Kidney (tissue), 14 donors: ENCODE results near the gene ASB1. TPM values are rescaled to one million over a fixed set of nuclear protein-coding genes. Genes with fewer than 3 reads are reported as not detected.

Experiments used
- DNase-seq, 5 donors: peaks; one replicate each; pipeline ENCODE4 v3.0.0-alpha.2; 2013 to 2020
- FAIRE-seq: peaks from 2 replicates; lab custom pipeline; 2012; peaks lifted over from hg19 to GRCh38; lab: Jason Lieb, UNC
- H3K27ac ChIP-seq, 2 donors: one replicate each; pipeline ENCODE4 v1.7.0; 2013; ENCODE audit warnings: low read depth in 2 of 2, low read length in 2 of 2, inconsistent platforms in 1 of 2
- H3K27me3 ChIP-seq: one replicate; pipeline ENCODE4 v1.7.1; 2013; ENCODE audit warnings: low read length, inconsistent platforms; ENCODE audit not compliant: control insufficient read depth, insufficient read depth
- H3K36me3 ChIP-seq, 3 donors: one replicate each; pipeline versions ENCODE4 v1.7.0 to v1.7.1; 2013; ENCODE audit warnings: low read length in 3 of 3, control low read depth in 1 of 3, inconsistent platforms in 1 of 3; ENCODE audit not compliant: insufficient read depth in 3 of 3, control insufficient read depth in 2 of 3
- H3K4me1 ChIP-seq, 3 donors: one replicate each; pipeline versions ENCODE4 v1.7.0 to v1.7.1; 2013; ENCODE audit warnings: low read length in 3 of 3, inconsistent platforms in 1 of 3, low read depth in 1 of 3; ENCODE audit not compliant: control insufficient read depth in 2 of 3, insufficient read depth in 2 of 3
- H3K4me3 ChIP-seq, 3 donors: one replicate each; pipeline versions ENCODE4 v1.7.0 to v1.8.1; 2013; ENCODE audit warnings: low read length in 3 of 3, control low read depth in 1 of 3, inconsistent platforms in 1 of 3
- H3K9ac ChIP-seq, 3 donors: one replicate each; pipeline versions ENCODE4 v1.7.0 to v1.7.1; 2013; ENCODE audit warnings: low read length in 3 of 3, control low read depth in 1 of 3, inconsistent platforms in 1 of 3
- H3K9me3 ChIP-seq, 3 donors: one replicate each; pipeline versions ENCODE4 v1.7.0 to v1.7.1; 2013; ENCODE audit warnings: low read length in 3 of 3, control low read depth in 1 of 3, inconsistent platforms in 1 of 3; ENCODE audit not compliant: control insufficient read depth in 2 of 3, insufficient read depth in 1 of 3
- intact Hi-C: fragments of 100-400 bp; cut with DNase I; formaldehyde crosslinking; loops from one replicate; pipeline ENCODE4 v1.11.1; 2022
- polyA plus RNA-seq: library from polyadenylated mRNA; stranded (reverse); fragments of 350-450 nt; fragmentation: Illumina TruSeq; extraction: RNeasy Lipid Tissue Mini Kit (QIAGEN cat#74804); gene quantifications from one replicate; pipeline ENCODE4 v1.2.3, GENCODE V29; 2014; ENCODE audit warnings: low read depth, low replicate concordance; ENCODE audit not compliant: insufficient read depth
- total RNA-seq: library from RNA; stranded (reverse); fragmentation: NEBNext Ultra II Directional; extraction: Animal tissue kit (Norgen Biotek cat#: 25700); gene quantifications from one replicate; pipeline ENCODE4 v1.2.1, GENCODE V29; 2021
- TF ChIP-seq, protein P1 (sequence below): IDR thresholded peaks from 3 replicates; pipeline ENCODE4 v1.5.1; 2012; ENCODE audit warnings: mild to moderate bottlenecking, moderate library complexity, borderline replicate concordance; ENCODE audit not compliant: insufficient read depth; ENCODE audit errors: extremely low read depth
- donor health status: control.
- donor health status: control.
- donor health status: control.
- donor health status: control.
- donor health status: control.
- donor health status: DM: yes; HTN: yes; CAD: no.
- donor health status: Normal renal cell carcinoma (clear cell type).

Gene ASB1
- total and polyA plus RNA-seq, 2 donors from 2014 or later: 28.1 to 29.4 TPM

DNA sequence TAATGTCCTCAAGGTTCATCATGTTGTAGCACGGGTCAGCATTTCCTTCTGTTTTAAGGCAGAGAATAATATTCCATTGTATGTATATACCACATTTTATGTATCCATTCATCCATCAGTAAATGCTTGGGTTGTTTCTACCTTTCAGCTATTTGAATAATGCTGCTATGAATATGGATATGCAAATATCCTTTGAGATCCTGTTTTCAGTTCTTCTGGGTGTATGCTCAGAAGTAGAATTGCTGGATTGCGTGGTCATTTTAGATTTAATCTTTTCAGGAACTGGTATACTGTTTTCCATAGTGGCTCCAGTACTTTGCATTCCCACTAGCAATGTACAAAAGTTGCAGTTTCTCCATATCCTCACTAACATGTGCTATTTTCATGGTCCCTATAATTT lies 13.4 kb upstream of the ASB1 start:
- no peak for FAIRE-seq

DNA sequence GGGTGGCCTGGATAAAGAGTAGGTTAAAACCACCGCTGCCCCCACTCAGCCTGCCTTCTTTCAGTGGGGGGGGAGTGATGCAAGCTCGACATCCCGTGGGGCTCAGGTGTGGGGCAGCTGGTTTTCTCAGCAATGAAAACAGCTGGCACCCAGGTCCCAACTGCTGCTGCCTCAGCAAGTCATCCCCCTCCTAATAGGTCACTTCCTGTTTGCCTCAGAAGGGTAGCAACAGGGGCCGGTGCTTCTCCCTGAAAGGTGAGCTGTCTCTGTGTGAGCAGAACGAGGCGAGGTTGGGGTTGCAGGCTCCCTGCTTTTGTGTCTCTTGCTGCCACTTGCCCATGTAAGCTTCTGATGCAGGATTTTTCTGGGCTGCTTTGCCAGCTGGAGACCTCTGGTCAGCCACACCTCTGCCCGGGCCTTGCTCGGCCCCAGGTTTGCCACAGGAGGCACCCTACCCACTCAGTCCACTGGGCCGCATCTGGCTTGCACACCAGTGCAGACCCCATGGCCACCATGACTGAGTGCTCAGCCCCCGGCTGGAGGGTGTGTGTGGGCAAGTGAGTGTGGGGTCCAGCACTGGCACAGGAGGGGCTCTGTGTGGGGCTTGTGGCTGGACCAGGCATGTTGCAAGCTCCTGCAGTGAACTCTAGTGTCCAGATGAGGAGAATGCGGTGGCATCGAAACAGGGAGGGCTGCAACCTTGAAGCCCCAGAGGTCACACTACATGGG lies 11.5 kb upstream of the ASB1 start:
- intact Hi-C loops: no loop called here
- Histone ChIP-seq H3K9ac (no peak overlapping the region), H3K36me3 (no peaks in the 10 kb centered on the region), H3K4me1 (no peaks in the 10 kb centered on the region), H3K27me3 (no peaks in the 10 kb centered on the region), H3K27ac (no peak overlapping the region), H3K4me3 (no peak overlapping the region), H3K9me3 (peaks cover 0 to 9% (median 0%) of the 10 kb centered on the region in 3 donors)
- TF ChIP-seq, protein P1, sequence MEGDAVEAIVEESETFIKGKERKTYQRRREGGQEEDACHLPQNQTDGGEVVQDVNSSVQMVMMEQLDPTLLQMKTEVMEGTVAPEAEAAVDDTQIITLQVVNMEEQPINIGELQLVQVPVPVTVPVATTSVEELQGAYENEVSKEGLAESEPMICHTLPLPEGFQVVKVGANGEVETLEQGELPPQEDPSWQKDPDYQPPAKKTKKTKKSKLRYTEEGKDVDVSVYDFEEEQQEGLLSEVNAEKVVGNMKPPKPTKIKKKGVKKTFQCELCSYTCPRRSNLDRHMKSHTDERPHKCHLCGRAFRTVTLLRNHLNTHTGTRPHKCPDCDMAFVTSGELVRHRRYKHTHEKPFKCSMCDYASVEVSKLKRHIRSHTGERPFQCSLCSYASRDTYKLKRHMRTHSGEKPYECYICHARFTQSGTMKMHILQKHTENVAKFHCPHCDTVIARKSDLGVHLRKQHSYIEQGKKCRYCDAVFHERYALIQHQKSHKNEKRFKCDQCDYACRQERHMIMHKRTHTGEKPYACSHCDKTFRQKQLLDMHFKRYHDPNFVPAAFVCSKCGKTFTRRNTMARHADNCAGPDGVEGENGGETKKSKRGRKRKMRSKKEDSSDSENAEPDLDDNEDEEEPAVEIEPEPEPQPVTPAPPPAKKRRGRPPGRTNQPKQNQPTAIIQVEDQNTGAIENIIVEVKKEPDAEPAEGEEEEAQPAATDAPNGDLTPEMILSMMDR: no peak
- no peak for DNase-seq
- no peak for FAIRE-seq

More for the DNA sequence above, 13.4 kb upstream of the ASB1 start:
- Histone ChIP-seq H3K9ac (no peak overlapping the region), H3K4me1 (no peaks in the 10 kb centered on the region), H3K9me3 (peaks cover 0 to 9% (median 0%) of the 10 kb centered on the region in 3 donors), H3K4me3 (no peak overlapping the region), H3K27me3 (no peaks in the 10 kb centered on the region), H3K36me3 (no peaks in the 10 kb centered on the region), H3K27ac (no peak overlapping the region)
- intact Hi-C loops: no loop called here
- TF ChIP-seq, protein P1: no peak
- no peak for DNase-seq

DNA sequence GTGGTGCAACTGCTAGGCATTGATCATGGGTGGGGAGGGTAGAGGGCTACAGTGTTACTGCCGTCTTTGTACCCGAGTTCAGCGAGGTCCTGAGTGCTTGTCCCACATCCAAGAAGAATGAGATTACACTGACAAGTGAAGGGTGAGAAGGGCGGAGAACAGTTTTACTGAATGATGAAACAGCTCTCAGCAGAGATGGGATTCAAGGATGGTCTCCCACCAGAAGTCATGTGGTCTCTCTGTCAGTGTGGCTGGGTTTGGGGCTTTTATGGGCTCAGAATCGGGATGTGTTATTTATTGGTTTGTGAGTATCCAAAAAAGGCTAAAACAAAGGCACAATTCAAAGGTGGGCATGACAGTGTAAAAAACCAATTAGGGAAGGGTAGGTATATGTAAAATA lies 10.8 kb upstream of the ASB1 start:
- DNase-seq (no peak), FAIRE-seq (no peak)
- Histone ChIP-seq H3K9me3 (peaks cover 0 to 9% (median 0%) of the 10 kb centered on the region in 3 donors), H3K4me1 (peaks cover 0 to 3% (median 0%) of the 10 kb centered on the region in 3 donors), H3K4me3 (no peak overlapping the region), H3K36me3 (no peaks in the 10 kb centered on the region), H3K27ac (no peak overlapping the region), H3K27me3 (no peaks in the 10 kb centered on the region), H3K9ac (no peak overlapping the region)
- TF ChIP-seq, protein P1: no peak
- intact Hi-C loops: no loop called here
